ENCODE results near the gene DCDC2C. TPM values are rescaled to one million over a fixed set of nuclear protein-coding genes. Genes with fewer than 3 reads are reported as not detected.
A peak's percentile ranks its signal among the peaks of the same experiment; 100 is the strongest.

The DCDC2C gene
- total RNA-seq, 2 experiments from 2014 or later = not detected

DNA sequence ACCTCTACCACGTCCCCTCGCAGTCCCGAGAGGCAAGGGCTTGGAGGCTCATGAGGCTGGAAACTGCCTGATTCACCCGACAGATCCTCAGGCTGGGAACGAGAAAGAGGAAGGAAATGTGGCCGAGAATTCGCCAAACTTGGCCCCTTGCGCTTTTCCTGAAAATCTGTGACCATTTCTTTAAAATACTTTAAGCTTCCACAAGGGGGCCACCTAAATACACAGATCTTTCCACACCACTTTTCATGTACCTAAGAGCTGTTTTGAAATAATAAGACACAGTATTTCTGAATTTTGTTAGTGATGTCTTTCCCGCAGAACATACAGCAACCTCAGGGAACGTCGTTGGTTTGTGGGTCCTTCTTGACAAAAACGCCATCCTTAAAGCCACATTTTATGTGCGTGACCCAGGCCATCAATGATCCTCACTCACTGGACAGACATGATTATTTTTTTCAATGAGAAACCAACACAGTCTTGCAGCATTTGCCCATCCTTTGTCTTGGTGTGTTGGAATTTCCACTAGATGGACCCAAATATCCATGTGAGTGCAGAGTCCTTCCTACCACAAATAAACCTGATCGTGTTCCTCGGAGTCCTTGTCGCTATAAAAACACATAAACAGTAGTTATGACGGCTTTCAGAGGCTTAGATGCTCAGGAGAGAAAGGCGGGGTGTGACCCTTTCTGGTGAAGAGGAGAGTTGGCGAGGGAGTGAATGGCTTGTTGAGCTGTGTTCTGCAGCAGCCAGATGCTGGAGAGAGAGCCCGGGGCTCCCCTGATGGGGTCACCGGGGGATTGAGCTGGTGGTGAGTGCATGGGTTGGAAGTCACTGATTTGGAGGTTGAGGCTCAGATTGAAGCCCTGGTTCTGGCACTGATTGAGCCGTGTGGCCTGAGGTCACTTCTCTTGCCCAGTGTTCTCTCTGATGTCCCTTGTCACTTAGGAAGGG lies 25.0 kb downstream of the DCDC2C start:
- ChIA-PET POLR2A (no interaction called here), CTCF (interaction anchor here (0.7 to 3.6 kb wide), 9 partner anchors 8 to 1637 kb away, joined by 3 to 57 read pairs (median 3); no protein-coding TSS in a partner anchor)
- DNase-seq = no peak
- Mint-ChIP-seq H3K4me3 (no peak overlapping the region), H3K27ac (no peak overlapping the region), H3K27me3 (peaks cover 6% of the 10 kb centered on the region), H3K4me1 (ENCODE audit: low read depth) (no peaks in the 10 kb centered on the region), H3K36me3 (no peaks in the 10 kb centered on the region), H3K9me3 (no peaks in the 10 kb centered on the region)
- intact Hi-C loops (cut with micrococcal nuclease) = loop anchor here (1.0 kb wide), 1 partner anchor 52 kb away; no protein-coding TSS in a partner anchor

DNA sequence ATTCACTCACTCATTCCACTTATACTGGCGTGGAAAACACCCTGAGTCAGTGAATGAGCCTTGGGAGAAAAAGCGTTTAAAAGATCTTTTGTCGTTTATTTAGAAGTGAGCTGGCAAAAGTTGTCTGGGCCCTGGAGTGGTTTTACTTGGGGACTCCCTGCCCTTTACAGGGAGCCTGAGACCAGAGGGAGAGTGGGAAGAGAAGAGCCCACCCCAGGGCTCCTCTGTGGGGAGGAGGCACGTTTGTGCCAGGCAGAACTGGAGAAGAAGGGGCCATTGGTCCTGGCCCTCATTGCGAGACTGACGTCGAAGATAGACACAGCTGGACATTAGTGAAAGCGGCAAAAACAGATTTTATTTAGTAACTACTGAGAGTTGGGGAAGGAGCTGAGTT lies 25.7 kb downstream of the DCDC2C start:
- DNase-seq = no peak
- H3K4me1 Mint-ChIP-seq (ENCODE audit: low read depth) = no peaks in the 10 kb centered on the region
- CTCF ChIA-PET = interaction anchor here (0.9 to 3.6 kb wide), 5 partner anchors 48 to 1636 kb away, joined by 3 to 57 read pairs (median 10); no protein-coding TSS in a partner anchor
- no peaks in the 10 kb centered on the region for H3K36me3 Mint-ChIP-seq
- no peak overlapping the region for H3K4me3 Mint-ChIP-seq
- intact Hi-C loops (cut with micrococcal nuclease) = no loop called here
- POLR2A ChIA-PET = no interaction called here
- H3K27me3 Mint-ChIP-seq = peaks cover 6% of the 10 kb centered on the region
- no peaks in the 10 kb centered on the region for H3K9me3 Mint-ChIP-seq
- no peak overlapping the region for H3K27ac Mint-ChIP-seq

DNA sequence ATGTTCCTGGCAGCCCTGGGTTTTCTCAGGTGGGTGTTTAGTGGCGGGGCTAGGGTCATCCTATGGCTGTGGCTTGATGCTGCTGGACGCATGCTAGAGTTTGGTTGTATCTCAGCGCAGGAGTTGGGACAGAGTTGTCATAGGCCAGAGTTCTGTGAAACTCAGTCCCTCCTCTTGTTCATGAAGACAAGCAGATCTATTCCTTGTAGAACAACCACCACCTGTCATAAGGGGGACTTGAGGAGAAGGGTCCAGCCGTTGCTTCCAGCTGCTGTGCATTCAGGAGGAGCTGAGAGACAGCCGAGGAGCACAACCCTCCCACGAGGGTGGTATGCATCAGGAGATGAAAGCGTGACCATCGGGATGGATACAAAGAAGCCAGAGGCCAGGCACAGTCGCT lies 26.4 kb downstream of the DCDC2C start:
- H3K36me3 Mint-ChIP-seq = no peaks in the 10 kb centered on the region
- no peaks in the 10 kb centered on the region for H3K9me3 Mint-ChIP-seq
- CTCF ChIA-PET = interaction anchor here (0.9 to 3.6 kb wide), 2 partner anchors 97 to 1636 kb away, joined by 3 to 14 read pairs; no protein-coding TSS in a partner anchor
- no peaks in the 10 kb centered on the region for H3K4me1 Mint-ChIP-seq (ENCODE audit: low read depth)
- intact Hi-C loops (cut with micrococcal nuclease) = no loop called here
- no peak overlapping the region for H3K4me3 Mint-ChIP-seq
- H3K27ac Mint-ChIP-seq = no peak overlapping the region
- POLR2A ChIA-PET = no interaction called here
- peaks cover 9% of the 10 kb centered on the region for H3K27me3 Mint-ChIP-seq
- DNase-seq = no peak

DNA sequence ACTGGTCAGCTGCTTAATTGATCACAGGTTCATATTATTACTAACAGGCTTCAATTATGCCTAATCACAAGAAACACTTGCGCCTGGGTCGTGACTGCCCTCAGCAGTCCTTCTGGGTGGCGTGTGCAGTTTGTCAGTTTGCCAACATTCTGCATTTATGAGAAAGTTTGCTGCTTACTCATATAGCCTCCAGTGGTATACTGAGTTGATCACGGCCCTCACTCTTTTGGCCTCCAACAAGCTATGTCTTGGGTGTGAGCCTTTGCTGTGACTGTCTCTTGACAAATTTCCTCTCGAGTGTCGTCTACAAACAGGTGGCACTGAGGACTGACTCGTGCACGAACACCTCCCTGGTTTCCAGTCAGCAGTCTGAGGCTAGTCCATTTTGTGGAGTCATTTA lies 27.3 kb downstream of the DCDC2C start:
- Mint-ChIP-seq H3K27me3 (peaks cover 9% of the 10 kb centered on the region), H3K9me3 (no peaks in the 10 kb centered on the region), H3K36me3 (no peaks in the 10 kb centered on the region), H3K4me3 (no peak overlapping the region), H3K27ac (no peak overlapping the region), H3K4me1 (ENCODE audit: low read depth) (no peaks in the 10 kb centered on the region)
- CTCF ChIA-PET = interaction anchor here (3.6 kb wide), 1 partner anchor 96 kb away, joined by 14 read pairs; no protein-coding TSS in a partner anchor
- POLR2A ChIA-PET = no interaction called here
- DNase-seq = no peak
- intact Hi-C loops (cut with micrococcal nuclease) = no loop called here

DNA sequence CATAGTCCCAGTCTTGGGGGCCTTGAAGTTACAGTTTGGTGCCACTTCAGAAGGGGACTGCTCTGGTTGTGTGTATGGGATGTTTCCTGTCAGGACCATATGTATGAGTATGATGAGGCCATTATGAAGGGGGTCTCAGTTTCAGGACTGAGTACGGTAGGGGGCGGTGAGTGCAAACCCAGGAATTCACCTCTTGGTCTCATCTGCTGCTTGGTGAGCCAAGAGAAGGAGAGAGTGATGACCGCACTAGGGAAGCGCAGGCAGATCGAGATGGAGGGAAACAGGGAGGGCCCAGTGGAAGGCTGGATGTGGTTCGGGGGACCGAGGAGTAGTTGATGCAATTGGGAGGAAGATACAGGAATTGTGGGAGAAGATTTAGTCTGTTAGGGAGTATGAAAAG lies 28.5 kb downstream of the DCDC2C start:
- Mint-ChIP-seq H3K36me3 (no peaks in the 10 kb centered on the region), H3K4me1 (ENCODE audit: low read depth) (no peaks in the 10 kb centered on the region), H3K27ac (no peak overlapping the region), H3K27me3 (peaks cover 13% of the 10 kb centered on the region), H3K4me3 (no peak overlapping the region), H3K9me3 (no peaks in the 10 kb centered on the region)
- ChIA-PET CTCF (no interaction called here), POLR2A (no interaction called here)
- no peak for DNase-seq
- intact Hi-C loops (cut with micrococcal nuclease) = no loop called here

DNA sequence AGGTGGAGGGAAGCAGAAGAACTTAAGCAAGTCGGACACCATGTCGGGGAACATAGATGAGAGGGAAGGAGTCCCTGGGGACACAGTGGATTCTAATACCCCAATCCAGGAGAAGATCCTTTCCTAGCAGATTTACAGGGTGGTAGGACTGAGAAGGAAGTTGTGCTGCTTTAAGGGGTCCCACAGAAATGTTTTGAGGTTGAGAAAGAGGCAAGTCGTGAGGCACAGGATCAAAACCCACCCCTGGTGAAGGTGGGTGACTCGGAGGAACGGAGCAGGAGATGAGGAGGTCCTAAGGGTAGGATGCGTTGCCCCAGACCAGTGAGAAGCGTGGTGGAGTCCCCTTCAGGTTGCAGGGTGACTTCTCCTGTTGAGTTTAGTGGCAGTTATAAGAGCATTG lies 32.7 kb downstream of the DCDC2C start:
- Mint-ChIP-seq H3K36me3 (no peaks in the 10 kb centered on the region), H3K4me1 (ENCODE audit: low read depth) (no peaks in the 10 kb centered on the region)
- CTCF ChIA-PET = interaction anchor here (1.7 kb wide), 1 partner anchor 8 kb away, joined by 6 read pairs; no protein-coding TSS in a partner anchor

DNA sequence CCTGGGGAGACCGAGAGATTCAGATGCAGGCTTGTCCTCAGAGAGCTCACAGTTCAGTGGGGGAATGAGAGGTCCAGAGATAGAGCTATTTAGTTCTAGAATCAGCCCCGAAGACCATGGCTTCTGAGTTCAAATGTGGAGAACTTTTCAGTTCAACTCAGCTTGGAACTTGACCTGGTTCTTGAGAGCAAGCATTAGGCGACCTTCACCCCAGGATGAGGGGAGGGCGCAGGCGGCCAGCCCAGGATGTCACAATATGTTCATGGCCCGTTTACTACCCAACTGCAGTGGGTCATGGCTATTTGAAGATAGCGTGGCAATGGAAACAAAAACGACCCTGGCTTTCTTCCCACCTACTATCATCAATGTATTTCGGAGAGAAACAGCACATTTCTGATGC lies 33.8 kb downstream of the DCDC2C start:
- DNase-seq = no peak
- Mint-ChIP-seq H3K36me3 (no peaks in the 10 kb centered on the region), H3K27me3 (peaks cover 14% of the 10 kb centered on the region), H3K27ac (no peak overlapping the region), H3K4me3 (no peak overlapping the region), H3K4me1 (ENCODE audit: low read depth) (no peaks in the 10 kb centered on the region), H3K9me3 (no peaks in the 10 kb centered on the region)
- ChIA-PET CTCF (interaction anchor here (1.7 kb wide), 1 partner anchor 9 kb away, joined by 6 read pairs; no protein-coding TSS in a partner anchor), POLR2A (no interaction called here)
- intact Hi-C loops (cut with micrococcal nuclease) = no loop called here

More for the DNA sequence above, 32.7 kb downstream of the DCDC2C start:
- no peak for DNase-seq
- H3K4me3 Mint-ChIP-seq = no peak overlapping the region
- intact Hi-C loops (cut with micrococcal nuclease) = no loop called here
- POLR2A ChIA-PET = no interaction called here
- no peak overlapping the region for H3K27ac Mint-ChIP-seq
- peaks cover 11% of the 10 kb centered on the region for H3K27me3 Mint-ChIP-seq
- no peaks in the 10 kb centered on the region for H3K9me3 Mint-ChIP-seq

DNA sequence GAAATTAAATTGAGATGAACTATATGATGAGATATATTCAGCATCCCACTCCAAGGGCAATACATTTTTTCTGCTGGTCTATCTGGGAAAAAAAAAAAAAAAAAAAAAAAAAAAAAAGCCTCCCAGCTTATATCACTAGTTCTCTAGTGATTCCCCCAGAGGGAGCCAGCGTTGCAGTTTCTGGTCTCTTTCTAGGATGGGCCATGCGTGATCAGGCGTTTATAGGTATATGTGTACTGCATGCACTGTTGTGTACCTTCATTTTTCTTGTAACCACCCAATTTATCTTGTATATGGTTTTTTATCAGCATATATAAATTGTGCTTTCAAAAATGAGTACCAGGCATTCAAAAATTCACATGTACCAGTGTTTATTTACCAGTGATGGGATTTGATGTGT lies 35.1 kb downstream of the DCDC2C start:
- intact Hi-C loops (cut with micrococcal nuclease) = loop anchor here (2.0 kb wide), 2 partner anchors 42 to 88 kb away; no protein-coding TSS in a partner anchor
- Mint-ChIP-seq H3K9me3 (no peaks in the 10 kb centered on the region), H3K36me3 (no peaks in the 10 kb centered on the region), H3K27me3 (peaks cover 16% of the 10 kb centered on the region), H3K27ac (no peak overlapping the region), H3K4me1 (ENCODE audit: low read depth) (no peaks in the 10 kb centered on the region), H3K4me3 (no peak overlapping the region)
- POLR2A ChIA-PET = no interaction called here
- DNase-seq = peak; percentile 16
- CTCF ChIA-PET = interaction anchor here (0.7 kb wide), 1 partner anchor 42 kb away, joined by 5 read pairs; no protein-coding TSS in a partner anchor

DNA sequence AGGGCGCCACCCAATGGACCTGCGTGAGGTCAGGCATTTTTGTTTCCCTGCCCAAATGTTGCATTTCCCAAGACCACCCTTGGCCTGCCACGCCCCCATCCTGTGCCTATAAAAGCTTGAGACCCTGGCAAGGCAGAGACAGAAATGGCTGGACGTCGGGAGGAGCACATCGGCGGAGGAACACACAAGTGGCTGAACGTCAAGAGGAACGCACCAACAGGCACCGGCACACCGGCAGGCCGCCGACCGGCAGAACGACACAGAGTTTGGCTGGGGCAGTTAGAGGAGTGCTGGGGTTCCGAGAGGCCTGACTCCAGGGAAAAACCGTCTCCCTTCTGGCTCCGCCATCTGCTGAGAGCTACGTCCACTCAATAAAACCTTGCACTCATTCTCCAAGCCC lies 35.9 kb downstream of the DCDC2C start:
- H3K4me1 Mint-ChIP-seq (ENCODE audit: low read depth) = no peaks in the 10 kb centered on the region
- no peak overlapping the region for H3K4me3 Mint-ChIP-seq
- no peak for DNase-seq
- intact Hi-C loops (cut with micrococcal nuclease) = loop anchor here (2.0 kb wide), 2 partner anchors 41 to 87 kb away; no protein-coding TSS in a partner anchor
- peaks cover 15% of the 10 kb centered on the region for H3K27me3 Mint-ChIP-seq
- CTCF ChIA-PET = no interaction called here
- POLR2A ChIA-PET = no interaction called here
- no peaks in the 10 kb centered on the region for H3K36me3 Mint-ChIP-seq
- no peaks in the 10 kb centered on the region for H3K9me3 Mint-ChIP-seq
- H3K27ac Mint-ChIP-seq = no peak overlapping the region

DNA sequence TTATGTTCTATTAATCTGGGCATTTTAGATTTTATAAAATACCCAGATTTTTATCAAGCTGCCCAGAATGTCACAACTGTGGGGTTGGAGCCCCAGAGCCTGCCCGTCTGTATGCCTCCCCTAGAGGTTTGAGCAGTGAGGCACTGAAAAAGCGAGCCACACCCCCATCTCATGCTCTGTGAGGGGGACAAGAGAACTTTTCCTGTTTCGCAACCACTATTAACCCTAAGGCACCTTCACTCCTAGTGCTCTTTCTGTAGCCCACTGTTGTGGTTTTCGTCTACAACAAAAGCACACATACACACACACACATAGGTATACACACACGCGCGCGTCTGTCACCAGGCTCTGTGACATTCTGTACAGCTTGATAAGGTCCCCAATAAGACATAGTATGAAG lies 38.0 kb downstream of the DCDC2C start:
- intact Hi-C loops (cut with micrococcal nuclease) = no loop called here
- H3K4me1 Mint-ChIP-seq (ENCODE audit: low read depth) = no peaks in the 10 kb centered on the region
- H3K27me3 Mint-ChIP-seq = peaks cover 10% of the 10 kb centered on the region
- no peaks in the 10 kb centered on the region for H3K9me3 Mint-ChIP-seq
- POLR2A ChIA-PET = no interaction called here
- no peak overlapping the region for H3K4me3 Mint-ChIP-seq
- DNase-seq = no peak
- no peak overlapping the region for H3K27ac Mint-ChIP-seq
- CTCF ChIA-PET = no interaction called here
- no peaks in the 10 kb centered on the region for H3K36me3 Mint-ChIP-seq

DNA sequence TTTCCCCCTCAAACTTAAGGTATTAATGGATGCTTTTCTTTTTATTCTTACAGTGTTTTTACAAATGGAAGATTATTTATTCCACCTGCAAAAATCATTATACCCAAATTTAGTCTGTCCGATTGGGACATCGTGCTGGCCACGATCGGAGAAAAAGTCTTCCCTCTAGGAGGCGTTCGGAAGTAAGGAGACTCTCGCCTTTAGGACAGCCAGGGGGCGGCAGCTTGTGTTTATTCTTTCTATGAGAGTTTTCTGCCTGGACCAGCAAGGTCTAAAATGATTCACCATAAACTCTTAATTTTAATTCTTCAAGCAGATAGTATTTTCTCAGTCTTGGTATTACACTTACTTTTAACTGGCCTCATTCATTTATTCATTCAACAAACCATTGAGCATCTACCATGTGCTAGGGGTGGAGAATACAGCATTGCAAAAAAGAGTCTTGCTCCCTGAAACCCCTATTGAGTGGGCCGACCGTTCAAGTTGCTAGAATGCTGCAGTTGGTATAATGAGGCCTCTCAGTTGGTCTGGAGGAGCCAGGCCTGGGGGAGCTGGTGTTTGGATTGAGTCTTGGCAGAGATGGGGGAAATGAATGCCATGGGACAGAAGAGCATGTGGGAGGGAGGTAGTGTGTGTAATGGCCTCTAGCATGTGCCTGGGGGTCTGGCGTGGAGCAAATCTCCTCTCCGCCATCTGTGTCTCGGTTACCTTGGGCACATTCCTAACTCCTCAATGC lies 38.7 kb downstream of the DCDC2C start:
- CTCF ChIA-PET = no interaction called here
- Mint-ChIP-seq H3K9me3 (no peaks in the 10 kb centered on the region), H3K36me3 (no peaks in the 10 kb centered on the region), H3K4me1 (ENCODE audit: low read depth) (no peaks in the 10 kb centered on the region), H3K27me3 (peaks cover 10% of the 10 kb centered on the region), H3K27ac (no peak overlapping the region), H3K4me3 (no peak overlapping the region)
- intact Hi-C loops (cut with micrococcal nuclease) = no loop called here
- POLR2A ChIA-PET = no interaction called here
- no peak for DNase-seq

DNA sequence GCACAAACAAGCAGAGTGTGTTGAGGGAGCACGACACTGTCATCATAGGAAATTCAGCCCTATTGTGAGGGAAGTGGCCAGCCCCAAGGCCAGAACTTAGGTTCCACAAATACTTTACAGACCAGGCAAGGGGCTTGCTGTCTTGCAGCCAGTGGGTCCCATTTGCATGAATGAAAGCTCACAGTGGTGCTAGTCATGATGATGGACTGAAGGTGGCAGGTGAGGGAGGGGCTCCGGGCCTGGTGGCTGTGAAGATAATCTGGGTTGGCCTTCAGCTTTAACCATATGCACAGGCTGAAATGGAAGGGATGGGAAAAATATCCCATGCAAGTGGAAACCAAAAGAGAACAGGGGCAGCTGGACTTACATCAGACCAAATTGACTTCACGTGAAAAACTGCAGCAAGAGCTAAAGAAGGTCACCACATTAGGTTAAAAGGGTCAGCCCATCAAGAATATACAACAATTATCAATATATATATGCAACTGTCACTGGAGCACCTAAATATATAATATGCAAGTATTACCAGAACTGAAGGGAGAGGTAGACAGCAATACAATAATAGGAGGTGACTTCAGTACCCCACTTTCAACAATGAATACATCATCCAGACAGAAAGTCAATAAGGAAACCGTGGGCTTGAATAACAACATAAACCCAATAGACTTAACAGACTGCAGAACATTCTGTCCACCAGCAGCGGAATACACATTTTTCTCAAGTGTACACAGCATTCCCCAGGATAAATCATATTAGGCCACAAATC lies 39.6 kb downstream of the DCDC2C start:
- intact Hi-C loops (cut with micrococcal nuclease) = no loop called here
- Mint-ChIP-seq H3K36me3 (no peaks in the 10 kb centered on the region), H3K4me1 (ENCODE audit: low read depth) (no peaks in the 10 kb centered on the region), H3K27ac (no peak overlapping the region), H3K4me3 (no peak overlapping the region), H3K27me3 (peaks cover 11% of the 10 kb centered on the region), H3K9me3 (no peaks in the 10 kb centered on the region)
- ChIA-PET CTCF (no interaction called here), POLR2A (no interaction called here)
- no peak for DNase-seq
